H1 (cell line): Measurements from ENCODE around the gene DCTN3. TPM values are rescaled to one million over a fixed set of nuclear protein-coding genes. Genes with fewer than 3 reads are reported as not detected.
A peak's percentile ranks its signal among the peaks of the same experiment; 100 is the strongest.

Source experiments
- ASH2L ChIP-seq: fragments of 200-600, 300-600 bp; sonication (generic); IDR thresholded peaks from one replicate; pipeline ENCODE4 v1.7.1; 2017; ENCODE audit warnings: low read length
- BCL11A ChIP-seq, 2 experiments: IDR thresholded peaks; one replicate each; pipeline ENCODE4 v1.6.1; 2011; ENCODE audit warnings: low read depth in 2 of 2, low read length in 2 of 2, mild to moderate bottlenecking in 2 of 2
- BRCA1 ChIP-seq: IDR thresholded peaks from 2 replicates; pipeline ENCODE4 v1.6.1; 2012; ENCODE audit warnings: low read depth, low read length, improper control_type of control experiment
- CEBPB ChIP-seq: IDR thresholded peaks from 2 replicates; pipeline ENCODE4 v1.6.1; 2012; ENCODE audit warnings: low read depth, low read length
- CHD2 ChIP-seq: IDR thresholded peaks from 2 replicates; pipeline ENCODE4 v1.6.1; 2012; ENCODE audit warnings: low read length, improper control_type of control experiment
- CTBP2 ChIP-seq: IDR thresholded peaks from 2 replicates; pipeline ENCODE4 v1.7.0; 2011; ENCODE audit warnings: borderline replicate concordance, mild to moderate bottlenecking, moderate library complexity, mixed read lengths, low read length; ENCODE audit not compliant: insufficient read depth, insufficient read length
- EP300 ChIP-seq, 2 experiments: IDR thresholded peaks; 1 replicate in 1 of 2; 2 replicates in 1 of 2; pipeline ENCODE4 v1.6.1; 2011 to 2012; ENCODE audit warnings: low read depth in 2 of 2, low read length in 2 of 2, mild to moderate bottlenecking in 2 of 2, borderline replicate concordance in 1 of 2, inconsistent platforms in 1 of 2, moderate library complexity in 1 of 2
- JUND ChIP-seq: IDR thresholded peaks from 2 replicates; pipeline ENCODE4 v1.6.1; 2011; ENCODE audit warnings: mild to moderate bottlenecking, improper control_type of control experiment, low read length
- KDM4A ChIP-seq: IDR thresholded peaks from one replicate; pipeline ENCODE4 v1.7.1; 2012; ENCODE audit warnings: low read depth, mild to moderate bottlenecking, moderate library complexity, low read length, inconsistent platforms; ENCODE audit not compliant: severe bottlenecking
- MAFK ChIP-seq: IDR thresholded peaks from 2 replicates; pipeline ENCODE4 v1.6.1; 2012; ENCODE audit warnings: low read depth, mild to moderate bottlenecking, improper control_type of control experiment, low read length
- MAX ChIP-seq: IDR thresholded peaks from 2 replicates; pipeline ENCODE4 v1.6.1; 2012; ENCODE audit warnings: inconsistent platforms
- NANOG ChIP-seq: IDR thresholded peaks from 2 replicates; pipeline ENCODE4 v1.6.1; 2011; ENCODE audit warnings: low read length, low read depth, mild to moderate bottlenecking, inconsistent platforms; ENCODE audit not compliant: insufficient read depth, poor library complexity, severe bottlenecking
- POLR2A ChIP-seq, 2 experiments: IDR thresholded peaks; 1 replicate in 1 of 2; 2 replicates in 1 of 2; pipeline ENCODE4 v1.6.1; 2011; ENCODE audit warnings: low read depth in 2 of 2, low read length in 2 of 2, mild to moderate bottlenecking in 2 of 2; ENCODE audit errors: control extremely low read depth in 1 of 2
- RBBP5 ChIP-seq: IDR thresholded peaks from 2 replicates; pipeline ENCODE4 v1.7.1; 2012; ENCODE audit warnings: low read depth, mild to moderate bottlenecking, inconsistent platforms, low read length, moderate library complexity, borderline replicate concordance
- RNF2 ChIP-seq: fragments of 200-900, 300-1000 bp; sonication (generic); IDR thresholded peaks from 2 replicates; pipeline ENCODE4 v1.7.1; 2016; ENCODE audit warnings: borderline replicate concordance, low read depth, mild to moderate bottlenecking, antibody characterized with exemption, low read length; ENCODE audit not compliant: poor library complexity, severe bottlenecking; ENCODE audit errors: missing control alignments
- RXRA ChIP-seq: IDR thresholded peaks from 2 replicates; pipeline ENCODE4 v1.6.1; 2011; ENCODE audit warnings: low read depth, mild to moderate bottlenecking, low read length, moderate library complexity; ENCODE audit not compliant: insufficient read depth
- SAP30 ChIP-seq: fragments of 300-600 bp; sonication (generic); IDR thresholded peaks from 2 replicates; pipeline ENCODE4 v1.7.1; 2012; ENCODE audit warnings: low read length, moderate library complexity, mild to moderate bottlenecking, inconsistent platforms; ENCODE audit not compliant: insufficient read depth, insufficient replicate concordance
- SIN3A ChIP-seq, 2 experiments: IDR thresholded peaks in 1 of 2; conservative IDR thresholded peaks in 1 of 2; 2 replicates each; pipeline ENCODE4 v1.6.1; 2011 to 2012; ENCODE audit warnings: low read length in 2 of 2, improper control_type of control experiment in 1 of 2, low read depth in 1 of 2, mild to moderate bottlenecking in 1 of 2
- SP1 ChIP-seq: IDR thresholded peaks from 2 replicates; pipeline ENCODE4 v1.6.1; 2011; ENCODE audit warnings: low read depth, low read length
- SP2 ChIP-seq: IDR thresholded peaks from 2 replicates; pipeline ENCODE4 v1.6.1; 2012; ENCODE audit warnings: mild to moderate bottlenecking, low read length, inconsistent platforms
- SUZ12 ChIP-seq: fragments of 200-600 bp; sonication (generic); IDR thresholded peaks from 2 replicates; pipeline ENCODE4 v1.6.1; 2012; ENCODE audit warnings: mild to moderate bottlenecking, inconsistent platforms, low read length, moderate library complexity, mixed read lengths
- TBP ChIP-seq: IDR thresholded peaks from 2 replicates; pipeline ENCODE4 v1.6.1; 2011; ENCODE audit warnings: low read depth, low read length, improper control_type of control experiment
- USF2 ChIP-seq: IDR thresholded peaks from 2 replicates; pipeline ENCODE4 v1.6.1; 2011; ENCODE audit warnings: low read length, improper control_type of control experiment
- polyA plus RNA-seq, 7 experiments: library from polyadenylated mRNA; depleted of rRNA in 3 of 7; stranded (reverse) in 5 of 7; unstranded in 2 of 7; fragments of >200 nt in 5 of 7; fragments of 200-250 nt in 2 of 7; gene quantifications; 1 replicate in 5 of 7; 2 replicates in 1 of 7; 4 replicates in 1 of 7; pipeline versions ENCODE4 v1.2.1 to v1.2.3, GENCODE V29; 2011 to 2013; ENCODE audit warnings: missing spikeins in 2 of 7, mixed read lengths in 2 of 7
- total RNA-seq: library from RNA; stranded (reverse); fragmentation: NEBNext Ultra II Directional; extraction: Animal tissue kit (Norgen Biotek cat#: 25700); gene quantifications from 2 replicates; pipeline ENCODE4 v1.2.1, GENCODE V29; 2021

Gene DCTN3
- total and polyA plus RNA-seq, 2 of the 8 experiments (the other 6 are each of a cell fraction or from before 2014, with no cell fraction given) = 25.6 to 39.2 TPM

GRCh38 chr9:34589636-34590380 is 30.5 kb downstream of the DCTN3 start, which contains the start of gene CNTFR (continued):
- TF ChIP-seq NANOG (no peak), MAX (no peak; the same call in 1 of the 2 replicates), RXRA (no peak), BRCA1 (no peak), RBBP5 (peak; percentile 35; the same call in 1 of the 2 replicates), JUND (no peak), BCL11A (IDR thresholded peaks at IDR 0.05; ENCODE audit: low read depth in 2 of 2, low read length in 2 of 2) (no peak), SIN3A (conservative IDR thresholded peaks at IDR 0.05 in 1 of 2, IDR thresholded peaks at IDR 0.05 in 1 of 2; ENCODE audit: low read depth in 1 of 2, low read length in 2 of 2) (no peak), ASH2L (peak; percentile 56), SAP30 (no peak), SP1 (no peak), SUZ12 (peak; percentile 34), POLR2A (IDR thresholded peaks at IDR 0.05; ENCODE audit: control extremely low read depth in 1 of 2, low read depth in 2 of 2, low read length in 2 of 2) (no peak), MAFK (no peak), USF2 (peak; percentile 25; the same call in 1 of the 2 replicates), RNF2 (peak; percentile 44), CHD2 (no peak), SP2 (no peak), TBP (no peak), CEBPB (no peak), KDM4A (peak; percentile 72), EP300 (IDR thresholded peaks at IDR 0.05; ENCODE audit: borderline replicate concordance in 1 of 2, low read depth in 2 of 2, low read length in 2 of 2) (no peak), CTBP2 (peak; percentile 96)
